ENCODE results near the gene ISLR2.
"Not testable (repeated sequence)": the region's sequence is repeated elsewhere in the genome, so short reads cannot be mapped to it uniquely, and the experiment has no call there.

The ISLR2 gene

GRCh38 chr15:74130155-74130848 lies at the start of gene ISLR2:
Gene ISLR2 (plus strand): TSS chr15:74130586. CDS start chr15:74132755, 2,169 bp downstream.
- DNase-seq (ENCODE audit: low spot score) = no peak

GRCh38 chr15:74082450-74082849 lies 47.9 kb upstream of the ISLR2 start, which contains the start of gene GOLGA6A:
Gene GOLGA6A (minus strand): TSS chr15:74082550. CDS start chr15:74082509, 41 bp downstream.
- not testable (repeated sequence) for DNase-seq (ENCODE audit: low spot score)

GRCh38 chr15:74094567-74094966 lies 35.8 kb upstream of the ISLR2 start:
- DNase-seq (ENCODE audit: low spot score) = not testable (repeated sequence)

DNA sequence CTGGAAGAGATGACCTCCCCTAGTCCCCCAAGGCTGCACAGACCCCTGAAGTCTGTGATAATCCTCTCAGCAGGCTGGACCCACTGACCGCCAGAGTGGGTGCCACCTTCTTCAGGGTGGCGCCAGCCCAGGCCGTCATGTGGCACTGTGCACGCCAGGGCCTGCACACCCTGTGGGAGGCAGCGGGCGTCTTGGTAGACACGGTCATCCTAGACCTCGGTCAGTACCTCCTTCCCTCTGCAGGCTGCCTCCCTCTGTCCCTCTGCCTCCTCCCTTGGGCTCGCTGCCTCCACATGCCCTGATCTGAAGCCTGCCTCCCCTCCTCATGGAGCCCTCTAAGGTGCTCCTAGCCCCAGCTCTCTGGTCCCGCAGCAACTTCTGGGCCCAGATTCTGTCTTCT lies 34.8 kb upstream of the ISLR2 start:
- DNase-seq (ENCODE audit: low spot score) = not testable (repeated sequence)

- DNase-seq (ENCODE audit: low spot score) = not testable (repeated sequence)
Observed at GRCh38 chr15:74096753-74097474, 33.5 kb upstream of the ISLR2 start.

GRCh38 chr15:74099963-74100733 lies 30.2 kb upstream of the ISLR2 start:
- peak; percentile 68 for DNase-seq (ENCODE audit: low spot score)

- no peak for DNase-seq (ENCODE audit: low spot score)
Observed at GRCh38 chr15:74108111-74108510, 22.3 kb upstream of the ISLR2 start.

DNA sequence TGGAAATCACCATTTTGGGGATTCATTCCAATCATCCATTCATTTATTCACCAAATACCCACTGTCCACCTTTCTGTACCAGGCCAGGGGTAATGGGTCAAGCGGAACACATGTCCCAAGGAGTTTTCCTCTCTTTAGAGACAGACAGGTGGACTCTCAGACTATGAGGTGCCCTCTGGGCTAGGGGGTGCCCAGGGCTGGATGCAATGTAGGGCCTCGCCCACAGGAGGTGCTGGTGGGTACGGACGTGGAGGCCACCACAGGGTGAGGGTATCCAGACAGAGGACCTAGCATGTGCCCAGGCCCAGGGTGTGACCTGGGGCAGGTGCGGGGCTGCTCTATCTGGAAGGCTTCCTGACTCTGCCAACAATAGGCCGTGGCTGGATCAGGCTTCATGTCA lies 21.8 kb upstream of the ISLR2 start:
- not testable (repeated sequence) for DNase-seq (ENCODE audit: low spot score)

- DNase-seq (ENCODE audit: low spot score) = no peak
Observed at GRCh38 chr15:74109713-74110112, 20.7 kb upstream of the ISLR2 start.

GRCh38 chr15:74120426-74120825 lies 10.0 kb upstream of the ISLR2 start:
- no peak for DNase-seq (ENCODE audit: low spot score)

DNA sequence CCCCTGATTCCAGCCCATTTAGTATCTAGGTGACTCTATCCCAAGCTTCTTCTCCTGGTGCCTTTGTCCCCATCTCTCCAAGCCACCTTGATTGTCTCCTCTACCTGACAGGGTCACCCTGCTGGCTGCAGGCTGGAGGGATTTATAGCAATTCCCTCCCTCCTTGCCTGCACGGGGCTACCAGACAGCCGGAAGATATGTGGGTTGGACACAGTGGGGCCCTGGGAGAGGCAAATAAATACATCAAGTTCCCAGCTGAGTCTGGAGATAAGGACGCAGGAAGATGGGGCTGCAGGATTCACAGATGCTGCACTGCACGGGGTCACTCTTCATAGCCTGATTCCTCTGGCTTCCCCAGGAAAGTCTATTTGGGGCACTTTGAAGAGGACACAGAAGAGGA lies 9.3 kb upstream of the ISLR2 start:
- no peak for DNase-seq (ENCODE audit: low spot score)

GRCh38 chr15:74121858-74122257 lies 8.5 kb upstream of the ISLR2 start:
- DNase-seq (ENCODE audit: low spot score) = no peak

- no peak for DNase-seq (ENCODE audit: low spot score)
Observed at GRCh38 chr15:74122403-74123130, 7.8 kb upstream of the ISLR2 start.

GRCh38 chr15:74123131-74123429 lies 7.3 kb upstream of the ISLR2 start:
- DNase-seq (ENCODE audit: low spot score) = no peak

DNA sequence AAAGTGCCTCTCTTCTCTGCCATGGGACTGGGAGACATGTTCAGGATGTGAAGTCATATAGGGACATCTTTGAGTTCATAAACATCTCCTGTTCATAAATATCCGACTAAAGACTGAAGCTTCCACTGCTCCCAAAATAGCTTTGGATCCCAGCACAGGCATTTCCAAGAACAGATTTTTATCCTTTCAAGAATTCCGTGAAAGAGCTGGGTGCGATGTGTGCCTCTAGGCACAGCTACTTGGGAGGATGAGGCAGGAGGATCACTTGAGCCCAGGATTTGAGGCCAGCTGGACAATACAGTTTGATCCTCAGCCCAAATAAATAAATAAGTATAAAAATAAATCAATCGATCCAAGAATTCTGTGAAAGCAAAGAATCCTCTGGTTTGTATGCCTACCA lies 6.7 kb upstream of the ISLR2 start:
- DNase-seq (ENCODE audit: low spot score) = no peak

DNA sequence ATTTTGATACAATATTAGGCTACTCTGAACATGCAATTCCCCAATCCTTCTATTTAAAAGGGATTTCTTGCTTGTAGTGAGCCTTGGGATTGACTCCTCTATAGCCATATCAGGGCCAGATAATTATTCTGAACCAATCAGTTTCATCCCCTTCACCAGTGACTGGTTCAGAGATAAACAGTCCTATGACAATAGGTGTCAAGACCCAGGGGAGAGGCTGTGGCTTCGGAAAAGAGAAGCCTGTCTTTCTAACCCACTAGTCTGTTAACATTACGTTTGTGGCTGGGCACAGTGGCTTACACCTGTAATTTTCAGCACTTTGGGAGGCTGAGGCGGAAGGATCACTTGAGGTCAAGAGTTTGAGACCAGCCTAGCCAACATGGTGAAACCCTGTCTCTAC lies 6.2 kb upstream of the ISLR2 start:
- DNase-seq (ENCODE audit: low spot score) = no peak

- DNase-seq (ENCODE audit: low spot score) = no peak
Observed at GRCh38 chr15:74124759-74125158, 5.6 kb upstream of the ISLR2 start.

GRCh38 chr15:74127255-74127953 lies 3.0 kb upstream of the ISLR2 start:
- DNase-seq (ENCODE audit: low spot score) = peak; percentile 74

DNA sequence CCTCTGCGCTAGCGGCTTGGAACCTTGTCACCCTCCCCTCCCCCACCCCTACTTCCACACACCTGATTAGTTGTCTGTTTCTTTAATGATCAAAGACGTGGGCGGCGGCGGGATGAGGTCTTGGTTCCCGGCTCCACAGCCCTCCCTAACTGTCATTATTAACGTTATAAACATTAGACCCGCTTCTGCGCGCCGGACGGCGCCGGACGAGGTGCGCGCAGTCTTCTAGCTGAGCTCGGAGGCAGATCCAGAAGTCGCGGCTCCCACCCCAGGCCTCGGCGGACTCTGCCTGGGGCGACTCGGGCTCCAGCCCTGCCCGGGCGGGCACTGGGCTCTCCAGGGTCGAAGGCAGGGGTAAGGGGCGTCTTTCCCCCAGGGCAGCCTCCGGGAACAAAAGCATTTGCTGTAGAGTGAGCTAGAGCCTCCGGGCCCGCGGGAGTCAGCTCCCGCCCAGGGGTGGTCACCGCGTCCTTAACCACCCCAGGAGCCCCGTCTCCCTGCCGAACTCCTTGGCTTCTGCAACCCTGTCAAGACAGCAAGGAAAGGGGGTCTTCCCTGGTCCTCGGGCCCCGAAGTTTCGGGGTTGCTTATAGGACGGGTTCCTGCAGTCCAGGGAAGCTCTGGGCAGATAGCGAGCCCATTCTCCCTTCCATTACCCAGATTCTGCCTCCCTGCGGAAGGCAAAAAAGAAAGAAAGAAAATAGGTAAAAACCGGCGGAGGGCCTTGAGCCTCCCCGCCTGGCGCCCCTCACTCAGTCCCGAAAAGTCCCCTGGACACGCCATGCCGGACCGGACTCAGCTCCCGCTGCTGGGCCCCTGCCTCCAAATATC lies 2.2 kb upstream of the ISLR2 start:
- no peak for DNase-seq (ENCODE audit: low spot score)

- no peak for DNase-seq (ENCODE audit: low spot score)
Observed at GRCh38 chr15:74128785-74129585, 1.4 kb upstream of the ISLR2 start.

Measured in RKO (cell line).